Right atrium auricular region (tissue), 2 donors: ENCODE data around the gene SKI. TPM values are rescaled to one million over a fixed set of nuclear protein-coding genes. Genes with fewer than 3 reads are reported as not detected.

Experiments used
- DNase-seq: peaks from one replicate; pipeline ENCODE4 v3.0.0-alpha.2; 2019; ENCODE audit warnings: low spot score
- H3K27ac ChIP-seq, 2 donors: fragments of 200-600 bp; sonication (generic); 1 replicate in 1 of 2; 2 replicates in 1 of 2; pipeline ENCODE4 v1.5.1; 2016 to 2019
- H3K27me3 ChIP-seq, 2 donors: fragments of 200-600 bp; sonication (generic); one replicate each; pipeline versions ENCODE4 v1.5.1 to v1.6.0; 2017 to 2019
- H3K36me3 ChIP-seq: fragments of 200-600 bp; sonication (generic); one replicate; pipeline ENCODE4 v1.5.1; 2016
- H3K4me1 ChIP-seq, 2 donors: fragments of 200-600 bp; sonication (generic); one replicate each; pipeline versions ENCODE4 v1.5.1 to v1.6.0; 2017 to 2019
- H3K4me3 ChIP-seq, 2 donors: fragments of 200-600 bp; sonication (generic); 1 replicate in 1 of 2; 2 replicates in 1 of 2; pipeline ENCODE4 v1.5.1; 2017 to 2019; ENCODE audit warnings: mild to moderate bottlenecking in 1 of 2, moderate library complexity in 1 of 2
- H3K9me3 ChIP-seq, 2 donors: fragments of 200-600 bp; sonication (generic); one replicate each; pipeline ENCODE4 v1.5.1; 2019
- CTCF ChIP-seq, 2 donors: fragments of 200-600 bp; sonication (generic); IDR thresholded peaks; one replicate each; pipeline ENCODE4 v1.5.1; 2019; ENCODE audit warnings: antibody characterized with exemption in 2 of 2
- total RNA-seq, 2 donors: library from RNA; depleted of rRNA; stranded (reverse); fragments of >200 nt; gene quantifications; one replicate each; pipeline ENCODE4 v1.1.0, GENCODE V29; 2016

SKI gene
- total RNA-seq, 2 donors from 2014 or later: 36.7 to 57.2 TPM

DNA sequence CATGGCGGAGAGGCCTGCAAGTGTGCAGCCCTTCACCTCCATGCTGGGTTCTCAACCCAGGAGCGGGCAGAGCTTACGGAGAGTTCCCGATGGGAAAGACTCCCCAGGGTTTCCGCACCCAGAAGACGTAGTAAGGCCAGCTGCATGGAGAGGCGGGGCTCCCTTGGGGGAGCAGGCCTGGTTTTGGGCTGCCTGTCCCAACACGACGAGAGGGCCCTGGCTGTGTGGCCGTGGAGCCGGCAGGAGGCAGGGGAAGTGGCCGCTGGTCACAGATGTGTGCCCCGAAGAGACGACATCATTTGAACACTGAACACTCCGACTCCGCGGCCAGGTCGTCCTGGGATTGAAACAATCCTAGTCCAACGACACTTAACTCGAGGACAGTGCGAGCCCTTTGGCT lies 106.2 kb downstream of the SKI start:
- H3K27ac ChIP-seq: no peak overlapping the region
- DNase-seq: no peak
- peaks cover 0 to 15% of the 10 kb centered on the region in 2 donors for H3K4me1 ChIP-seq
- H3K9me3 ChIP-seq: no peaks in the 10 kb centered on the region
- no peaks in the 10 kb centered on the region for H3K36me3 ChIP-seq
- H3K4me3 ChIP-seq: no peak overlapping the region
- no peak for TF ChIP-seq CTCF (IDR thresholded peaks at IDR 0.05)
- H3K27me3 ChIP-seq: no peaks in the 10 kb centered on the region

DNA sequence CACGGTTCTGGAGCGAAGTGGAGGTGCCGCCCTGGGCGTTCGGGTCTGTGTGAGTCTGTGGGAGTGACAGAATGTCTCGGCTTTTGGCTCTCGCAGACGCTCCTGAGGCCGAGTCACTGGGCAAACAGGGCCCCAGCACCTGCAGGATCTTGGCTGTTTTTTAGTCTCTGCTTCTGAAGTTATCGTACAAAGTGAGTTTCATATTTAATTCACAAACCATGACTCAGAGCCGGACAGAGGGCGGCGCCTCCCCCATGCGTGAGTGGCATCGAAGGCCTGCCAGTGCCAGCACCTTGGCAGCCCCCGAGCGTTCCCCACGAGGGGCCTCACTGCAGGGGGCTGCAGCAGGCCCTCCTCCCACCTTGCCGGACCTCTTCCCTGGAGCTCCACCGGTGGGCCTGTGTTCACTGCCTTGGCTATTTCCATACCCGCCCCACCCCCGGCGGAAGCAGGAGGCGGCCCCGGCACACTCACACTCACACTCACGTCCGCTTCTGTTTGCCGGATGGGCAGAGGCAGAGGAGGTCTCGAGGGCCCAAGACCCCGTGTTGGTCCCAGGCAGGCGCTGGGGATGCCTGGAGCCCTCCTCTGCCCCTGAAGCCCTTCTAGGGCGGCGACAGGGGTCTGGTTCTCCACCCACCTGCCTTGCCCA lies 106.9 kb downstream of the SKI start:
- Histone ChIP-seq H3K27me3 (no peaks in the 10 kb centered on the region), H3K4me3 (no peak overlapping the region), H3K36me3 (no peaks in the 10 kb centered on the region), H3K27ac (no peak overlapping the region), H3K4me1 (peaks cover 0 to 15% of the 10 kb centered on the region in 2 donors), H3K9me3 (no peaks in the 10 kb centered on the region)
- no peak for DNase-seq
- no peak for TF ChIP-seq CTCF (IDR thresholded peaks at IDR 0.05)

GRCh38 chr1:2335721-2336455 lies 107.8 kb downstream of the SKI start:
- H3K27ac ChIP-seq: no peak overlapping the region
- no peaks in the 10 kb centered on the region for H3K9me3 ChIP-seq
- no peak for DNase-seq
- H3K27me3 ChIP-seq: no peaks in the 10 kb centered on the region
- TF ChIP-seq CTCF (IDR thresholded peaks at IDR 0.05): no peak
- no peak overlapping the region for H3K4me3 ChIP-seq
- peaks cover 0 to 6% of the 10 kb centered on the region in 2 donors for H3K4me1 ChIP-seq
- no peaks in the 10 kb centered on the region for H3K36me3 ChIP-seq

GRCh38 chr1:2336499-2336898 lies 108.4 kb downstream of the SKI start:
- H3K27ac ChIP-seq: no peak overlapping the region
- no peak for DNase-seq
- TF ChIP-seq CTCF (IDR thresholded peaks at IDR 0.05): no peak
- no peaks in the 10 kb centered on the region for H3K9me3 ChIP-seq
- no peaks in the 10 kb centered on the region for H3K27me3 ChIP-seq
- no peaks in the 10 kb centered on the region for H3K36me3 ChIP-seq
- no peak overlapping the region for H3K4me3 ChIP-seq
- no peaks in the 10 kb centered on the region for H3K4me1 ChIP-seq

DNA sequence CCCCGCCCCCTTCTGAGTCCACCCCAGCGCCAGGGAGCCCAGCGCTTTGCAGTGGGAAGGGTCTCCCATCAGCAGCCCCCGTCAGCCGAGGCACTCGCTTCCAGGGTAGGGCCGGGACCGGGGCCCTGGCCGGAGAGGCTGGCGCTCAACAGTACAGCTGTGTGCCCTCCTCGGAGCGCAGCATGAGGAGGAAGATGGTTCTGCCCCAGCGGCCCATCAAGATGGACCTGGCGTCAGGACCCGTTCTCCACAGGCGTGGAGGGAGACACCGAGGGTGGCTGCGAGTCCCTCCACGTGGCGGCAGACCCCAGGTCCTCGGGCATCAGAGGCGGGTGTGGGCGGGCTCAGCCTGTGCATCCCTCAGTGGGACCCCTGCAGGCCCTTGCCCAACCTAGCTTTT lies 109.0 kb downstream of the SKI start:
- H3K9me3 ChIP-seq: no peaks in the 10 kb centered on the region
- no peak overlapping the region for H3K4me3 ChIP-seq
- no peaks in the 10 kb centered on the region for H3K27me3 ChIP-seq
- H3K4me1 ChIP-seq: no peaks in the 10 kb centered on the region
- no peak for TF ChIP-seq CTCF (IDR thresholded peaks at IDR 0.05)
- H3K27ac ChIP-seq: no peak overlapping the region
- no peak for DNase-seq
- H3K36me3 ChIP-seq: no peaks in the 10 kb centered on the region
